NCI-H146 treated with DMSO at 0.1 percent for 48 hours (cell line): Measurements from ENCODE around the gene LRRC51.
A peak's percentile ranks its signal among the peaks of the same experiment; 100 is the strongest.

Source experiments
- DNase-seq: peaks from one replicate; lab custom pipeline; 2025; ENCODE audit not compliant: unreplicated experiment; lab: John Stamatoyannopoulos, UW

The LRRC51 gene, protein sequence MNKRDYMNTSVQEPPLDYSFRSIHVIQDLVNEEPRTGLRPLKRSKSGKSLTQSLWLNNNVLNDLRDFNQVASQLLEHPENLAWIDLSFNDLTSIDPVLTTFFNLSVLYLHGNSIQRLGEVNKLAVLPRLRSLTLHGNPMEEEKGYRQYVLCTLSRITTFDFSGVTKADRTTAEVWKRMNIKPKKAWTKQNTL

DNA sequence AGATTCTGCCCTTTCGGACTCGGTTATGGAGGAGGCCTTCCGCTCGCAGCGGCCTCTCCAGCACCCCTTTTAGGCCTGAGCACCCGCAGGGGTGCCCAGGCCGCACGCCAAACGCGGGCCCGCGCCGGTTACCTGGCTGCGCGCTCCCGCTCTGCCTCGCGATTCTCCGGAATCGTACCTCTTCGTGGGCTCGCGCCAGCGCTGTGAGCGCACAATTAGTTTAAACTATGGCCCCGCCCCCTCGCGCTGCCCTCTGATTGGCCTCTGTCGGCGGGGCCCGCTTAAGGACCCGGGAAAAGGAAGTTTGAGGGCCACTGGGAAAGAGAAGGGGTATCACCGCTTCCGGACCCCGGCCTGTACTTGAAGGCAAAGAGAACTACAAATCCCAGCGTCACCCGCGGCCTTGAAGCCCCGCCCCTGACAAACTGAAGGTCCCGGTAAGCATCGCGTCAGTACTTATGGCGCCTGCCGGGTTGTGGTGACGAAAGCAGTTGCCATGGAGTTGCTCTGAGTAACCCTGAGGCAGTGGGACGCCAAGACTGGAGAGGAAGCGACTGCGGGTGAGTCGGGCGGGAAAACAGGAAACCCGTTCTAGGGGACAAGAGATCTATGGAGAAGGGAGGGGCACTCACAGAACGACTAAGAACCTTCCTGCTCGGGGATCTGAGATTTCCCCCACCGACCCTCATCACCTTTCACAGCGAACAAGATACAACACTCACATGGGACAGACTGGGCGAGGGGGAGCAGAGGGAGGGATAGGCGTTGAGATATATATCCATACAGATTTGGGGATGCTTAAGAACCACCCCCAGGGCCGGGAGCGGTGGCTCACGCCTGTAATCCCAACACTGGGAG lies at the start of gene LRRC51, which contains the start of gene NUMA1:
TSS of gene LRRC51 (plus strand) at position 525 of the 858 bp plus-strand sequence. CDS start 8,234 bp downstream, outside the sequence.
TSS of gene NUMA1 (minus strand) at position 217 of the 858 bp plus-strand sequence. CDS start 44,599 bp downstream, outside the sequence.
- DNase-seq: peak; percentile 99

DNA sequence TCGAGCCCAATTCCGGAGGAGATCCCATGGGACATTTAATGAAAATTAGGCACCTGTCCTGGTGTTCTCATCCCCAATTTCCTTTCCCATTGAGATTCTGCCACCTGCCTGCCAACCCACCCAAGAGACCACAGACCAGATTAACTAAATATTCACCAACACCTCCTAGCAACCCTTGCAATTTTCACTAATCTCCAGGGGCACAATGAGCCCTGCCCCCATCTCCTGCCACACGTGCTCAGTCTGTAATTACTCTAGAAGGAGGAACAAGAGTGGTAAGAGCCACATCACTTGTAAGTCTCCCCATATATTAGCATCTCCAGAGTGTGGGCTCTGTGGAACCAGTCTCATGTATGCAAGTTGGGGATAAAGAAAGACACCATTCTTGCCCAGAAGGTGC lies 44.0 kb upstream of the LRRC51 start:
- no peak for DNase-seq

DNA sequence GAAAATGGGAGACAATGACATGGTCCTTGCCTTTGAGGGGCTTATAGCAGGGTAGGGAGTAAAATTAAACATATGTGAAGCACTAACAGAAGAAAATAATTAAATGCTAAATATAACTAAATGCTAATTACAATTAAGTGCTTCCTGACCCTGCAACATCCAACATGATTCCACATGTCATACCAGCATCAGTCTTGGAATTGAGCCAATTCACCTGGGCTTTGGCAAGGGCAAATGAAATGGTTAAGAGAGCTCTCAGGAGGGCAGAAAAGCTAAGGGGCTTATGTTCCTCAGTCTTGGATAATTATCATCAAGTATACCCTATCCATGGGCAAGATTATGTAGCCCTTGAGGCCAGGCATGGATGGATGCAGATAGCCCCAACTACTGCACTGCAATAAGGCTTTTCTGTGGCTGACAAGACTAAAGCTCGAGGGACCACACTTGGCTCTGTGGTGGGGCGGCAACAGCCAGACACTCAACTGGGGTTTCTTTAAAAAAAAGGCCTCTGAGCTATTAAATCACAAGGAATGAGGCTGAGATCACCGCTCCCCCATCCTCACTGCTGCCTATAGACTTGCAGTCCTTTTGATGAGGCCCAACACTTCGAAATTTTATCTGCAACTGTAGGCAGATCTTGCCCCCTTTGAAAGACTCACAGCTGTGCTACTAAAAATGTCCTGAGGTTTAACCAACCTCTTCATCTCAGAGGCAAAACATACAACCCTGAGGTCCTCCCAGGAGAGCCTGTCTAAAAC lies 42.9 kb upstream of the LRRC51 start:
- peak; percentile 8 for DNase-seq

DNA sequence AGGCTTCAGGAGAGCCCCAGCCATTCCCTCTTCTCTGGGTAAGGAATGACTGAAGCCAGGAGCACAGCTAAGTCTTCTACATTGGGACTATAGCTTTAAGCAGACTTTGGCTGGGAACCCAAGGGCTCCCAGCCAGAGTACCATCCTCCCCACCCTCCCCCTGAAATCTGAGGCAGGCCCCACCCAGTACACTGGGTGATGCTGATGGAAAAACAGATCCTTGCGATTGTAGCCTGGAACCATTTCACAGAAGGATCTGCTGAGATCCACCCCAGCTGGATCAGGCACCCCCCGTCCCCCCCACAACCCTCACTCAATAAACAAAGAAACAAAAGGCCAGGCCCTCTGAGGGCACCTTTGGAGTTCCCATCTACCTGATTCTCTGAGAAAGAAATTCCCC lies 42.2 kb upstream of the LRRC51 start:
- DNase-seq: no peak

DNA sequence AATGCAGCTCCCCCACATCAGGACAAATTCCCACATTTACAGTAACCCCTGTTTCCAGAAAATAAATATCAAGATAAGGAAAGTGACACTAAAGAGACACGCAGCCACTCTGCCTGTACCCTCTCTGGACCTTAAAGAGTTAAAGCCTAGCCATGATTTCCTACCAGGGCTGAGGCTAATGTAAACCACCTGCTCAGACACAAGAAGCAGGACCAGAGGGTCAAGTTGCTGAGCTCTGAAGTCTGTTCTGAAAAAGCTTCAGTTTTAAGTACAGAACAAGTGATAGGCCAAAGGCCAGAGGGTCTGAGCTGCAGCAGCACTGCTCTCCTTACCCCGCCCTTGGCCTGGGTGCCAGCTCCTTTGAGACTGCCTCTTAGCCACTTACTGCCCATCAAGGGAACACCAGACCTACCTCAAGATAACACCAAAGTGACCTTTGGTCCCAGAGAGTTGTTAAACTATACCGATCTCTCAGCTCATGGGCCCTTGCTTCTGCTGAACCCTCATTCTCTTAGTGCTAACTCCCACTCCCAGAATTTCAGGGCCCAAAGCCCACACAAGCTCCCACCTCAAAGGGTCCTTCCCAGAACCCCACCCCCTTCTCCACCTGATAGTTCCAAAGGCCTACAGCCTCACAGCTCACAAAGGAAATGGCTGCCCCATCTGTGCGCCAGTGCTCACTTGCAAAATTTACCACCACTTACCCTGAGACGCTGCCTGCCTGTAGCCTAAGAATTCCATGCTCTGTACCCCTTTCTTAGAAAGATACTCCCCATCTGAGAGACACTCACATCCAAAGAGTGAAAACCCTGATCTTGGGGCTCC lies 41.4 kb upstream of the LRRC51 start:
- no peak for DNase-seq

DNA sequence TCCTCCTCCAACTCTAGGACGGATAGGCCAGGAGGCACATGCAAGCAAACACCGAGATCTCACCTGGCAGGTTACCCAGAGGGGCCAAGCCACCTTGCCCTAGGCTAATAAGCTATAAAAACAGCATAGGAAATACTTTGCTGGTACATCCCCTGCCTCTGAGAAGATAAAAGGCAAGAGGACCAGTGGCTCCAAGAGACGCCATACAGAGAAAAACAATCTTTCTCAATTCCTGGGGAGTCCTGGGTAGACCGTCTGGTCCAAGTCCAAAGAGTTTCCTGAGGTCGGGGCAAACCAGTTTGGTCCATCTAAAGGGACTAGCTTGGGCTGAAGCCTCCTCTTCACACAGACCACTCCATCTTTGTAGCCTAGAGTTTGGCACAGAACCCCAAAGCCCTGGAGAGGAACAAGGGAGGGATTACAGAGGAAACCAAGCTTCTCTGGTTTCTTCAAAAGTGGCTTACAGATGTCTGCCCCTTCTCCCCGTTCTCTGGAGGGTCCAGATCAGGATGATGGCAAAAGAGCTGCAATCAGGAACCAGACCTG lies 40.7 kb upstream of the LRRC51 start:
- no peak for DNase-seq

DNA sequence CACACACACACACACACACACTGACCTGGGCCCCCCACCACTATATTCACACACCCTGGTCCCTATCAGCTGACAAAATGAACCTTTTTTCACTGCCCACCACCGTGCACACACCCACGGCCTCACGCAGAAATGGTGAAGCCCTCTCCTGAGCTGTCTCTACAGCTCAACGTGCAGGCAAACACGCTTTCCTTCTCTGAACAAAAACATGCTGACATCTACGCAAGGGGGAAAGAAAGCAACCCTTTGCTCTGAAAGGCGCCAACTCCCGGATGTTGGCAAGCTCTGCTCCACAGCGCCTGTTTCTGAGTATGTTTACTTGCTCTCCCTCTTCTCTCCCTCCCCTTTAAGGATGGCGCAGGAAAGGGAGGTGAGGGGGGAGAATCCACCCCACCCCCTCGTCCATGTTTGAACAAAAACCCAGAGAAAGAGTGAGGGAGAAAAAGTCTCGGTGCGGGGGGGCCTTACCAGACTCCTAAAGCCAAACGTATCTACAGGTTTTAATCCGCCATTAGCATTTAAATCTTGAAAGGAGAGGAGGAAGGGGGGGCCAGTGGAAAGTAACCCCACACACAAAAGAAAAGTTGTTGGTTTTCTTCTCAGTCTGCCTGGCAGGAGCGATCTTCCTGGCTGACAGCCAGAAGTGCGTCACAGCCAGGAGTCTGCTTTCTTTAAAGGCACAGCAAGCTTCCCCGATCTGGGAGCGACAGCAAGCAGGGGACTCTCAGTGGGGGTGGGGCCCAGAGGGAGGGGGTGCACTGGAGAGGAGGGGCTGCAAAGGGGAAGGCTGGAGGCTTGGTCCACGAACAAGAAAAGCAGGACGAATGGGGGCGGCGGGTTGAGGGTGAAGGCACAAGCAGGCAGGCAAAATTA lies 39.9 kb upstream of the LRRC51 start:
- peak; percentile 86 for DNase-seq

DNA sequence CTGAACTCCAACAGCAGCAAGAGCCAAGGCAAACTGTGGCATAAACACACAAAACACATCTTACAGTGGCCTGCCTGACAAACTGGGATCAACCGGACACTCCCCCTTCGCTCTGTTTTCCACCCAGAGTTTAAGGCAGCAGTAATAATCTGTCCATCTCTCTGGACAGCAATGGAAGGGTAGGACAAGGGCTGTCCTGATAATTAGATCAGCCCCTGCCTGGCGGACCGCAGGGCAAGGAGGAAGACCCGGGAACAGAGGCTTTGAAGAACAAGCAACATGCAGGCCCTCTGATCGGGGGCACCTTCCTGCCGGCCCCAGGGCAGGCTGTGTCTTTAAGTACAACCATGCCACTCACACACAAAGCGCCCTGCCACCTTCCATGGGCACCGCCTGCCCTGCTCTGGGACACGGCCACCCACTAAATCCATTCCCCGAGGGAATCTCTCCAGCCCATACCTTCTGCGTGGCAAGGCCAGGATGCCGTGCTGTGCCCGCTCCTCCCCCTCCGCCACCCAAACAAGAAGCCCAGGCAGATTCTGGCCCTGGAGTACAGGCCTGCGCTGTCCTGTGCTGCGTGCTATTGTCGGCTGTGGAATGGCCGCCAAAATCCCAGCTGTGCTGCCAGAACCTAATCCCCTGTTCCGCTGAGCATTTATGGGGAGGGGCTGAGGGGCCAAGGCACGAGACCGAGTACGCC lies 39.1 kb upstream of the LRRC51 start:
- peak; percentile 27 for DNase-seq

DNA sequence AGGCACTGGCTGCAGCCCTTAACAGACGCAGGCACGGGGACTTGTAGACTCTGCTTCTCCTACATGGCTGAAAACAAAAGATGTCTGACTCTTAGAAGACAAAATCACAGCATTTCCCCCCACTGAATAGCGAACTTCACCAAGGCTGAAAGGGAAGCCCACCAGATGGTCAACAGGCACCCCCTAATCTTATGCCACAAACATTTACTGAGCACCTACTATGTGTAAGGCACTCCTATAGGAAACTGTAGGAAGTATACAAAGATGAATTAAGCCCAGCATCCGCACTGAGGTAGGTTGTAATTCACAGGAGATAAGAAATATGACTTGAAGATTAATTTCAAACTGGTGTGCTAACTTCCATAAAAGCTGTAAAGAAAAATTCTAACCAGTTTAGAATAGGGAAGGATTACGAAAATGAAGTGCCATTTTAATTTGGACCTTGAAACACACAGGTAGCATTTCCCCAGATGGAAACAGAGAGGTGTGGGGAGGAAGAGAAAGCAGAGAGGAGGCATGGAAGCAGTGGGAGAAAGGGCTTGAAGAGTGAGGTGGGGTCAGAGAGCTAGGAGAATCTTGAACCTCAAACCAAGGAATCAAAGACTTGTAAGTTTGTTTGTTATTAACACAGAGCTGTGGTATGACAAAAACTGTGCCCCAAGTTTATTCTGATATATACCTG lies 38.4 kb upstream of the LRRC51 start:
- no peak for DNase-seq

DNA sequence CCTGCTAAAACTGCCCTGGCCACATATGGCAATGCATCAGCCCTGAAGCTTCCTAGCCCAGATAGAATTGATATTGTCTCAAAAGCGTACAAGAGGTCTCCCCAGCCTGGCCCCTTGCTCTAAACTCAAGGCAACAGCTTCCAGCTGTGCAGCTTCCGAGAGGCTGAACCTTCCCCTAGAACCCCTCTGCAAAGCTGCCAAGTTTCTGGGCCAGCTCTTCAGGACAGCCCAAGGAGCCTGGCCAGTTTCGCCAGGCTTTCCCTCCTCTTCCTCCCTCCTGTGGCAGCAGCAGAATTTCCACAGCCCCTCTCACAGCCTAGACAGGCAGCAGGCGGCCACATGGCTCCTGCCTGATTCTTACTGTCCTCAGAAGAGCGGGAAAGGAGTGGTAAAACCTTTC lies 34.8 kb upstream of the LRRC51 start:
- no peak for DNase-seq

DNA sequence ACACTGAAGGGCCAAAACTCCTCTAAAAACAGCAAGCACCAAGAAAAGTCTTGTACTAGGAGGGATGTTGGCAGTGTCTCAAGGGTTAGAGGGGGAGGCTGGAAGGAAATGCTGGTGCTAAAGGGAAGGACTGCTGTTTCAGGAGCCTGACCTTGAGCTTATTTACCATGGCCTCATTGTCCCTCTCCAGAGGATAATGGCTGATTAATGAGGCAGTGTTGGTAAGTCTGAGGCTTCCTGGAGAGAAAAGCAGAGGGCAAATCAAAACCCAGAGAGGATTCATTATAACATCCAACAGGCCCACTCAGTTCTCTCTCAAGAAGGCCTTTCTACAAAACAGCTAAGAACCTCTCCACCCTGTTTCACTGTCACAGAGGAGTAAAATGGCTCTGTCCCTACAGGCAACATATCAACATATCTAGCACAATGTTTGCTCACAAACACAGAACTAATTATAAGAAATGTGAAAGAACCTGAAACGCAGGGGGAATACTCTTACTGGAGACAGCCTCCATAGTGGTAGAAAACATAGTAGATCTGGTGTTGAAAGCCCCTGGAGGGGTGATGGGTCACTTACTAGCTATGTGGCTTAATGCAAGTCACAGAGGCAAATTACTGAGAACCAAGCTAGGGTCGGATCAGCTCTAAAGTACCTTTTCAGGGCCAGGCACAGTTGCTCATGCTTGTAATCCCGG lies 31.7 kb upstream of the LRRC51 start:
- DNase-seq: no peak

DNA sequence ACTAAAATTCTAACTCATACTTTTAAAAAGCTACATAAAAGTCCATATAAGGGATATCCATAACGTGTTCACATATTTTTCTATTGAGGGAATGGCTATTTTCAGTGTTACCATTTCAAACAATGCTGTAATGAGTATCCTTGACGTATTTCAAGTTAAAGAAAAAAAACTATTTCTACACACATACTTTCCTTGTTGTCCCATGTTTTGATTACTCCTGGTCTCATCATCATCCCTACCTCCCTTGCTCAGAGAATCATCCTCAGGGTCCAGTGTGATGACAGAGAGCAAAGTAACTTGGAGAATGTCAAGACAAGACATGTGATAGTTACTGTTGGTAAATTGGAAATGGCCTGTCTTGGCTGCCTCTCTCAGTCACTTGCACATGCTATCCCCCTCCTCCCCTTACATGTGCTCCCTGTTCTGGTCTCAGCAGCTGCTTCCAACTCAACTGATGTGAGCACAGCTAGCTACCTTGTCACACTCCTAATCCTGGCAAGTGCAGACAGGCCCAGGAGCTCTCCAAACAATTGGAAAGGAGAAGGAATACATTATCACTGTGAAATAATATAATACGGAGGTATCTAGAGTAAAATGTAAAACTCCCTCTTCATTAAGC lies 22.1 kb upstream of the LRRC51 start:
- DNase-seq: no peak

DNA sequence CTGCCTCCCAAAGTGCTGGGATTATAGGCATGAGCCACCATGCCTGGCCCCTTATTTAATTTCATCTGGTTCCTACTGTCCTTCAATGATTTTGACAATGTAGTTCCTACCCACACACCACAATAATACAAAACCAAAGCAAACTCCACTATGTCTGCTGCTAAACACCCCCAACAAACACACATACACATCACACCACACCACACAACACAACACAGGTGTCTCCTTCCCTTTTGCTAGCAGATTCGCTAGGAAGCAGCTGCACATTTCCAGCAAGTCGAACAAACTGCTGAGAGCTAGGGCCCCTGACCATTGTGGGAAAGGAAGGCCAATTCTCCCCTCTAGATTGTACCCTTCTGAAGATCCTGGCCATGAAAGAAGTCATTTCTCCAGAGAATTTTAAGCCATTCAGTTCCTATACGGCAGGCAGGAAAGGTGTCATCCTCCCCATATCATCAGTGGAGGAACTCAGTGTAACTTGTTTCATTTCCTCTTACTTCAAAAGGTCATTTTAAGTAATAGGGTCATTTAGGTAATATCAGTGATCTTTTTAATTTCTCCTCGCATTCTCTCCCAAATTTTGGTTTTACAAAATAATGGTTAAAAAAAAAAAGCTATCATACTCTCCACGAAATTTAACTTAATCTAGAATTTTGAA lies 18.8 kb upstream of the LRRC51 start:
- DNase-seq: no peak

DNA sequence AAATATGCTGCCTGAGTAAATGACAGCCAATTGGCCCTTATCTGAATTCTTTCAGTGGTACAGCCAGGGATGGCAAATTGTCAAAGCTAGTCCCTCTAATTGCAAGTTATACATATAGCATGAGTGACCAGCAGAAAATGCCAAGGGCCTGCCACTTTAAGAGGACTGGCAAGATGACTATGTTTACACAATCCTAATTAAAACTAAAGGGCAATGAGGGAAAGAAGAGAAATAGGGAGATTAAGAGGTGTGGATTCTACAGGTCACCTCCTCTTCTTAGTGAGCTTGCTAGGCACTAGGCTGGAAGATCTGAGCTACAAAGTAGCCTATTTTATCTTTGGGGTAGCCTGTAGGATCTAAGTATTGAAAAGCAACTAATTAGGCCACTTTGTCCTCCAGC lies 13.8 kb upstream of the LRRC51 start:
- DNase-seq: no peak

DNA sequence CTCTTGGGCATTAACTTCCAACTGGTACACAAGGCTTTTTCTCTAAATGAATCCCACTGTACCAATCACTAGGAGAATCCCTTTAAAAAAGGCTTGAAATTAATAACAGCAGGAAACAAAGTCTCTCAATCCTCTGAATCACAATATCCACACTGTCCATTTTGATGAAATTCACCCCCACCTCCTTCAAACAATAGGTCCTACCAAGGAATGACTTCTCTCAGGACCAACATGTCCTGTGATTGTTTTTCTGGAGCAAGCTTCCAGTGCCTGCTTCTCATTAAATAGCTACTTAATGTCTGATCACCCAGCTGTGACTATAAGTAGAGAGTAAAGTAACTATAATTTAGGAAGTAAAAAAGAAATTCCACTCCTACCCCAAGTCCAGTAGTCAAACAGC lies 13.4 kb upstream of the LRRC51 start:
- DNase-seq: no peak

DNA sequence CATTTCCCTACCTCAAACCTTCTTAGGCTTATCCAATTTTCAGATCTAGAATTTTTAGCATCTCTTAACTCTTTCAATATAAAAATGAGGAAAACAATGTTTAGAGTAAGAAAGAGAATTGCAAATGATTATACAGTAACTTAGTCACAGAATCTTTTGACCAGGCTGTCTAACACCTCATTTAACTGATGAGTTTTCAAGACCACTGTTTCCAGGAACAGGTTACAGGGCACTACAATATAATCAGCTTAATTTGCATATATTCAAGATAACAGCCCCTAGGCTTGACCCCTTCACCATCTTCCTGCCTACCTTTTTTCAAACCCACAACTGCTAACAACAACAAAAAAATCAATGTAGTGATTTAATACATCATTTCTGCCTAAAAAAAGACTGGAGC lies 13.0 kb upstream of the LRRC51 start:
- DNase-seq: no peak

DNA sequence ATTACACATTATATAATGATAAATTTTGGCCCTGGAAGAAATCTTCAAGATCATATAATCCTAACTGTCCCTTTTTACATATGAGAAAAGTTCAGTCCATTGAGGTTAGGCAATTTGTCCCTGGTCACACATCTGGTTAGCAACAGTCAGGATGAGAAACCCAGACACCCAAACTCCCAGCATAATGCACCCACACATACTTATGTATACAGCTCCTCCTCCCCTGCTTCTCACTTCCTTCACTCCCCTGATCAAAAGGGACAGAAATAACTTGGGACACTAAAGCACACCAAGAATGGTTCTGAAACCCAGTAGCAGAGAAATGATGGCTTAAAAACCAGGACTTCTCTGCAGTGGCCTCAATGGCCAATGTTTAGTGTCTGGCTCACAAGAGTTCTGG lies 11.4 kb upstream of the LRRC51 start:
- no peak for DNase-seq
